Ishikawa (cell line): ENCODE measurements around the gene PPT2.

Experiments used
- CEBPB ChIP-seq: IDR thresholded peaks from 2 replicates; pipeline ENCODE4 v1.6.1; 2012
- CREB1 ChIP-seq: IDR thresholded peaks from 2 replicates; pipeline ENCODE4 v1.6.1; 2012; ENCODE audit warnings: low read depth
- EGR1 ChIP-seq: IDR thresholded peaks from 2 replicates; pipeline ENCODE4 v1.6.1; 2012
- EP300 ChIP-seq: IDR thresholded peaks from 2 replicates; pipeline ENCODE4 v1.6.1; 2012; ENCODE audit warnings: borderline replicate concordance
- FOXM1 ChIP-seq: IDR thresholded peaks from 2 replicates; pipeline ENCODE4 v1.6.1; 2012; ENCODE audit warnings: low read depth, borderline replicate concordance
- MAX ChIP-seq: IDR thresholded peaks from 2 replicates; pipeline ENCODE4 v1.6.1; 2012
- NFIC ChIP-seq: IDR thresholded peaks from 2 replicates; pipeline ENCODE4 v1.6.1; 2012
- RAD21 ChIP-seq: IDR thresholded peaks from 2 replicates; pipeline ENCODE4 v1.6.1; 2012; ENCODE audit warnings: low read depth
- REST ChIP-seq: IDR thresholded peaks from 2 replicates; pipeline ENCODE4 v1.6.1; 2012; ENCODE audit warnings: low read depth, mild to moderate bottlenecking
- TAF1 ChIP-seq: IDR thresholded peaks from 2 replicates; pipeline ENCODE4 v1.6.1; 2012; ENCODE audit warnings: low read depth, mild to moderate bottlenecking
- TCF12 ChIP-seq: IDR thresholded peaks from 2 replicates; pipeline ENCODE4 v1.6.1; 2012; ENCODE audit warnings: low read depth
- TEAD4 ChIP-seq: IDR thresholded peaks from 2 replicates; pipeline ENCODE4 v1.6.1; 2012
- USF1 ChIP-seq: IDR thresholded peaks from 2 replicates; pipeline ENCODE4 v1.6.1; 2012
- YY1 ChIP-seq: IDR thresholded peaks from 2 replicates; pipeline ENCODE4 v1.6.1; 2012; ENCODE audit warnings: low read depth
- ZBTB7A ChIP-seq: IDR thresholded peaks from 2 replicates; pipeline ENCODE4 v1.6.1; 2012; ENCODE audit warnings: low read depth

Gene PPT2

GRCh38 chr6:32148289-32149091, 5.5 kb upstream of the PPT2 start:
- TF ChIP-seq EGR1 (no peak), REST (no peak), NFIC (no peak), TEAD4 (no peak), MAX (no peak), TAF1 (no peak), ZBTB7A (no peak), CREB1 (no peak), EP300 (no peak)

GRCh38 chr6:32149092-32149755, 4.7 kb upstream of the PPT2 start:
- TF ChIP-seq ZBTB7A (no peak), TAF1 (no peak), YY1 (no peak), CEBPB (no peak), USF1 (no peak), RAD21 (no peak), FOXM1 (no peak), TEAD4 (no peak), EGR1 (no peak), CREB1 (no peak), REST (no peak), MAX (no peak), NFIC (no peak), TCF12 (no peak), EP300 (no peak)

GRCh38 chr6:32149932-32150870, 3.7 kb upstream of the PPT2 start:
- TF ChIP-seq RAD21 (no peak), YY1 (no peak), REST (no peak), EP300 (no peak), ZBTB7A (no peak), TEAD4 (no peak), CREB1 (no peak), EGR1 (no peak), USF1 (no peak), NFIC (no peak), CEBPB (no peak)
